PC-3 (cell line): ENCODE data around the gene TEDDM1.

ENCODE experiments used
- EZH2 ChIP-seq: fragments of 300-600 bp; sonication (generic); IDR thresholded peaks from one replicate; pipeline ENCODE4 v1.6.1; 2017; ENCODE audit warnings: antibody characterized with exemption, mild to moderate bottlenecking, low read length; ENCODE audit not compliant: unreplicated experiment
- EZH2phosphoT487 ChIP-seq: fragments of 300-600 bp; sonication (generic); IDR thresholded peaks from 2 replicates; pipeline ENCODE4 v1.6.1; 2018; ENCODE audit warnings: mild to moderate bottlenecking, antibody characterized with exemption, low read length, borderline replicate concordance
- TF ChIP-seq, protein P1 (sequence below): fragments of 300-600 bp; sonication (generic); conservative IDR thresholded peaks from 2 replicates; pipeline ENCODE4 v1.5.1; 2017; ENCODE audit warnings: antibody characterized with exemption, low read depth, mild to moderate bottlenecking, low read length

DNA sequence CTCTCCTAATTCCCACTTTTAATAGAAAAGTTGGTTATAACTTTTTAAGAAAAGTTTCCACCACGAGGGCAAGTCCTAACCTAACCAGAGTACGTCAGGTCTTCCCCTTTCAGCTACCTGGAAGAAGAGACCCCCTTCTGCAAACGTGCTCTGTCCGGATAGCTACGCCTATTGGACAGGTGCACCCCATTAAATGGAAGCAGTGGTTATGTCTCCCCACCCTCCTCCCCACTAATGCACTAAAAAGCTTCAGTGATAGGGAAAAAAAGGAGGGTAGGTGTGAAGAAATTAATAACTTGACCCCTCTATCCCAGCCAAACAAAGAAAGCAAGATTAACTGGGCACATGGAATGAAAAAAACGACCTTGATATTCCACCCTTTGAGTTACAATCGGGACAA, 16.5 kb downstream of the TEDDM1 start:
- TF ChIP-seq, protein P1, sequence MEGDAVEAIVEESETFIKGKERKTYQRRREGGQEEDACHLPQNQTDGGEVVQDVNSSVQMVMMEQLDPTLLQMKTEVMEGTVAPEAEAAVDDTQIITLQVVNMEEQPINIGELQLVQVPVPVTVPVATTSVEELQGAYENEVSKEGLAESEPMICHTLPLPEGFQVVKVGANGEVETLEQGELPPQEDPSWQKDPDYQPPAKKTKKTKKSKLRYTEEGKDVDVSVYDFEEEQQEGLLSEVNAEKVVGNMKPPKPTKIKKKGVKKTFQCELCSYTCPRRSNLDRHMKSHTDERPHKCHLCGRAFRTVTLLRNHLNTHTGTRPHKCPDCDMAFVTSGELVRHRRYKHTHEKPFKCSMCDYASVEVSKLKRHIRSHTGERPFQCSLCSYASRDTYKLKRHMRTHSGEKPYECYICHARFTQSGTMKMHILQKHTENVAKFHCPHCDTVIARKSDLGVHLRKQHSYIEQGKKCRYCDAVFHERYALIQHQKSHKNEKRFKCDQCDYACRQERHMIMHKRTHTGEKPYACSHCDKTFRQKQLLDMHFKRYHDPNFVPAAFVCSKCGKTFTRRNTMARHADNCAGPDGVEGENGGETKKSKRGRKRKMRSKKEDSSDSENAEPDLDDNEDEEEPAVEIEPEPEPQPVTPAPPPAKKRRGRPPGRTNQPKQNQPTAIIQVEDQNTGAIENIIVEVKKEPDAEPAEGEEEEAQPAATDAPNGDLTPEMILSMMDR, result no peak
- TF ChIP-seq EZH2 (no peak), EZH2phosphoT487 (no peak)
